ENCODE results near the gene IMMP2L. TPM values are rescaled to one million over a fixed set of nuclear protein-coding genes. Genes with fewer than 3 reads are reported as not detected.
A peak's percentile ranks its signal among the peaks of the same experiment; 100 is the strongest.
"Not testable (repeated sequence)": the region's sequence is repeated elsewhere in the genome, so short reads cannot be mapped to it uniquely, and the experiment has no call there.

IMMP2L gene
- total RNA-seq = 13.6 TPM
- long read RNA-seq, partial matches to known transcripts = 0 of 7 reads
- long read RNA-seq, other reads (novel, unspliced or antisense) = 7 of 7 reads

DNA sequence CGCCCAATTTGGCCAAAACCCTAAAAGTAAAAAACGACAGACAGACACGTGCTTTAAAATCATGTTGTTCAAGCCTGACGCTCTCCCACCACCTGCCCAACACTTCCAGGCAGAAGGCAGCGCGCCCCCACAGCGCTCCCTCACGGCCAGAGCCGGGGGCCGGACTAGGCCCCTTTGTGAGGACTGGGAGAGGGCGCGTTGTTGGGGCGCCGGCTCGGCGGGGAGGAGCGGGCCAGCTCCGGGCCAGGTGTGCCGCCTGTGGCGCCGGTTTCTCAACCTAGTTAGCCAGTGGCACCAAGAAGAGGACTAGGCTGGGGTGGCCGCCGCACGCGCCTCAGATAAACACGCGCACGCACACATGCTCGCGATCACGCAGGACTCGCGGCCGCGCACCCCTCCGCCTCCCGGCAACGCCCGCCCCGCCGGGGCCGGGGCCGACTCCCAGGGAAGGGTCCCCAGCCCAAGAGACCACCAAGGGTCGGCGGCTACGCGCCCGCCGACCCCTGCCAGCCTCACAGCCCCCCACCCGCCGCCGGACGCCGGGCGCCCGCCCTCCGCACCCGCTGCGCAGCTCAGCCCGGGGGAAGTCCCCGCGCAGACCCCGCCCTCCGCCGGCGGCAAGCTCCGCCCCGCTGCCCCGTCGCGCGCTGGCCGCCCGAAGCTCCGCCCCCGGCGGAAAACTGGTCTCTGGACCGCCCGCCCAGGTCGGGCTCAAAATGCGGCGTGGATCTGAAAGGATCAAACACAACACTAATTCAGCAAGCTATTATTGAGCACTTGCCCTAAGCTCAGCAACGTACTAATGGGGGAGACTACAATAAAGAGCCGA is at the start of gene IMMP2L:
IMMP2L (minus strand) TSS at position 589 of the 829 bp plus-strand sequence.
- ATAC-seq (ENCODE audit: poor library complexity) (peak; percentile 100), DNase-seq (peak; percentile 93)
- intact Hi-C loops (cut with DNase I) = no loop called here

DNA sequence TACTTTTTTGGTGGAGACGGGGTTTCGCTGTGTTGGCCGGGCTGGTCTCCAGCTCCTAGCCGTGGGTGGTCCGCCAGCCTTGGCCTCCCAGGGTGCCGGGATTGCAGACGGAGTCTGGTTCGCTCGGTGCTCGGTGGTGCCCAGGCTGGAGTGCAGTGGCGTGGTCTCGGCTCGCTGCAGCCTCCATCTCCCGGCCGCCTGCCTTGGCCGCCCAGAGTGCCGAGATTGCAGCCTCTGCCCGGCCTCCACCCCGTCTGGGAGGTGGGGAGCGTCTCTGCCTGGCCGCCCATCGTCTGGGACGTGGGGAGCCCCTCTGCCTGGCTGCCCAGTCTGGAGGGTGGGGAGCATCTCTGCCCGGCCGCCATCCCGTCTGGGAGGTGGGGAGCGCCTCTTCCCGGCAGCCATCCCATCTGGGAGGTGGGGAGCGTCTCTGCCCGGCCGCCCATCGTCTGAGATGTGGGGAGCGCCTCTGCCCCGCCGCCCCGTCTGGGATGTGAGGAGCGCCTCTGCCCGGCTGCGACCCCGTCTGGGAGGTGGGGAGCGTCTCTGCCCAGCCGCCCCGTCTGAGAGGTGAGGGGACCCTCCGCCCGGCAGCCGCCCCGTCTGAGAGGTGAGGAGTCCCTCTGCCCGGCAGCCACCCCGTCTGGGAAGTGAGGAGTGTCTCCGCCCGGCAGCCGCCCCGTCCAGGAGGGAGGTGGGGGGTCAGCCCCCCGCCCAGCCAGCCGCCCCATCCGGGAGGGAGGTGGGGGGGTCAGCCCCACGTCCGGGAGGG is 47.4 kb upstream of the IMMP2L start:
- DNase-seq; intact Hi-C loops (cut with DNase I); ATAC-seq (ENCODE audit: poor library complexity): not testable (repeated sequence)

DNA sequence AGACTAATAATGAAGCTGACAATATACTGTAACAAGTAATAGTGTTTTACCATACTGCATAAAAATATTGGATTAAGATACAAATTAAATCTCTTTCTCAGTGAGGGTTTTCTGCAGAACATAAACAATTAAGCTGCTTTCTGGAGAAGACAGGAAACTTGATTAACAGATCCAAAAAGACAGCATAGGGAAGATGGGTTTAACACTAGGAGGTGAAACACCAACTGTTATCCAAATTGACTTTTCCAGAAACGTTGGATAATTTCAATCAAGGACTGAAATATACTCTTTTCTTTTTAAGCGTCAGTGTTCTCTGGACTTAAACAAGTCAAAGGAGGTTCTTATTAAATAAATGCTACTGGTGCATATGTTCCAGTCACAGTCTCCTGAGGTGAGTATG is 45.3 kb upstream of the IMMP2L start:
- ATAC-seq (ENCODE audit: poor library complexity) = no peak
- DNase-seq = no peak
- intact Hi-C loops (cut with DNase I) = no loop called here

DNA sequence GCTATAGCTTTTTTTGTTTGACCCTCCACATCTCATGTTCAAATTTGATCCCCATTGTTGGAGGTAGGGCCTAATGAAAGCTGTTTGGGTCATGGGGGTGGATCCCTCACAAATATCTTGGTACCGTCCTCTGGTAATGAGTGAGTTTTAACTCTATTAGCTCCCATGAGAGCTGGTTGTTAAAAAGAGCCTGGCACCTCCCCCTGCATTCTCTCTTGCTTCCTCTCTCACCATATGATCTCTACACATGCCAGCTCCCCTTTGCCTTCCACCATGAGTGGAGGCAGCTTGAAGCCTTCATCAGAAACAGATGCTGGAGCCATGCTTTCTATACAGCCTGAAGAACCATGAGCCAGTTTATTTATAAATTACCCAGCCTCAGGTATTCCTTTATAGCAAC is 43.0 kb upstream of the IMMP2L start:
- intact Hi-C loops (cut with DNase I) = no loop called here
- ATAC-seq (ENCODE audit: poor library complexity) = no peak
- DNase-seq = no peak

DNA sequence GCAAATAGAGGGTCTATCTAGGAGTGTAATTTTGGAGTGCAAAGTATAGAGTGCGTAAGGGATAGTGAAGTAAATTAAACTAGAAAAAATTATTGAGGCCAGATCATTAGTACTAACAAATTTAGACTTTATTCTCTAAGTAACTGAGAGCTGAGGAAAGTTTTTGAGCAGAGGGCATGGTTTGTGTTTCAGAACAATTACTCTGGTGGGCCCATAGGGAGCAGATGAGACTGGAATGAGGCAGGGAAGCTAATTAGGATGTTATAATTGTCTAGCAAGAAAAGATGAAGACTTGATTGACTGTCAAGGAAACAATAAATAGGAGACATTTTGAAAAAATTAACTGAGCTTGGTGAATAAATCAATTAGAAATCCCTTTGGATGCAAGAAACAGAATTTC is 37.8 kb upstream of the IMMP2L start:
- intact Hi-C loops (cut with DNase I) = no loop called here
- no peak for ATAC-seq (ENCODE audit: poor library complexity)
- no peak for DNase-seq

DNA sequence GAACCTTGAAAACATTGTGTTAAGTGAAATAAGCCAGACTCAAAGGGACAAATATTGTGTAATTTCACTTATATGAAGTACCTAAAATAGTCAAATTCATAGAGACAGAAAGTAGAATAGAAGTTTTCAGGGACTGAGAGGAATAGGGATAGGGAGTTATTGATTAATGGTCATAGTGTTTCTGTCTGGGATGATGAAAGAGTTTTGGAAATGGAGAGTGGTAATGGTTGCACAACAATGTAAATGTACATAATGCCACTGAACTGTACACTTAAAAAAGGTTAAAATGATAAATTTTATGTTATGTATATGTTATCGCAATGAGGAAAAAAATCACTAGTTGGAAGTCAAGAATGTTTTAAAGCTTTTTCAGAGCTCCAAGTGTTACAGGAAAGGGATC is 33.5 kb upstream of the IMMP2L start:
- no peak for DNase-seq
- intact Hi-C loops (cut with DNase I) = no loop called here
- no peak for ATAC-seq (ENCODE audit: poor library complexity)

DNA sequence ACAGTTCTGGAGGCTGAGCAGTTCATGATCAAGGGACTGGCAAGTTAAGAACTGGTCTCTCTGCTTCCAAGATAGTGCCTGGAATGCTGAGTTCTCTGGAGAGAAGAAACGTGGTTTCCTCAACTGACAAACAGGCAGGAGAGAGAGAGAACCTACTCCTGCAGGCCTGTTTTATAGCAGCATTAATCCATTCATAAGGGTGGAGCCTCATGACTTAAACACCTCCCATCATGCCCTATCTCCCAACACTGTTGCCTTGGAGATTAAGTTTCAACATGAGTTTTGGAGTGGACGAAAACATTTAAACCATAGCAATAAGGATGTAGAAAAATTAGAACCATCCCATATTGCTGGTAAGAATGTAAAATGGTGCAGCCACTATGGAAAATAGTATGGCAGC is 32.3 kb upstream of the IMMP2L start:
- ATAC-seq (ENCODE audit: poor library complexity) = no peak
- no peak for DNase-seq
- intact Hi-C loops (cut with DNase I) = no loop called here

DNA sequence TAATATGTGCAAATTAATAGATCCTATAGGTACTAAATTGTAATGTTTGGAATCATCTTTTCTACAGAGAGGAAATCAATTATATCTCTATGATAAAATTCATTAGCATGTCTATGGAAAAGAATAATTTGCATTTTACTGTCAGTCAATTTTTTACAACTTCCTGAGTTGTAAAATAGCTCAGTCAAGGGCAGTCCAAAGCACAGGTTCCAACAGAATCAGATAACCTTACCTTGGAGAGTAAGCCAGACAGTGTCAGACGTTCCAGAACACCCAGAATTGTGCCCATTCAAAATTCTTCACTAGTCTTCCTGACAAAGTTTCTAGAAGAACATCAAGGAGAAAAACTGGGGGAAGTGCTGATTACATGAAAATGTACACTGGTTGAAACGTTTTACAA is 31.1 kb upstream of the IMMP2L start:
- intact Hi-C loops (cut with DNase I) = no loop called here
- ATAC-seq (ENCODE audit: poor library complexity) (no peak), DNase-seq (no peak)

DNA sequence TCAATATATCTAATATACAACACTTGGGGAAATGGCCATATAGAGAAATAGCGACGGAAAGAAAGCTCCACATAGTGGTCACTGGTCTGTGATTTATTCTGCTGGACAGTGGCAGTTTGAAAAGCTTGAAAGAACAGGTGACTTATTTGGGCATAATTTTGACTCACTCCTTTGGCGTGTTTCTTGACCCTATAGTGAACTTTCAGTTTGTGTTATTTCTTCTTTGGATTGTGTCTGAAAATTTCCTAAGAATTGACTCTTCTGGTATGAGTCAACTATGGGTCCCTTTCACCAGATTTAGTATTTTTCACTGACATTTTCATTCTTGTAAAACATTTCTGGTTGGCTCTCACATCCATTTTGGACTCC is 25.8 kb upstream of the IMMP2L start:
- intact Hi-C loops (cut with DNase I) = no loop called here
- no peak for ATAC-seq (ENCODE audit: poor library complexity)
- no peak for DNase-seq

DNA sequence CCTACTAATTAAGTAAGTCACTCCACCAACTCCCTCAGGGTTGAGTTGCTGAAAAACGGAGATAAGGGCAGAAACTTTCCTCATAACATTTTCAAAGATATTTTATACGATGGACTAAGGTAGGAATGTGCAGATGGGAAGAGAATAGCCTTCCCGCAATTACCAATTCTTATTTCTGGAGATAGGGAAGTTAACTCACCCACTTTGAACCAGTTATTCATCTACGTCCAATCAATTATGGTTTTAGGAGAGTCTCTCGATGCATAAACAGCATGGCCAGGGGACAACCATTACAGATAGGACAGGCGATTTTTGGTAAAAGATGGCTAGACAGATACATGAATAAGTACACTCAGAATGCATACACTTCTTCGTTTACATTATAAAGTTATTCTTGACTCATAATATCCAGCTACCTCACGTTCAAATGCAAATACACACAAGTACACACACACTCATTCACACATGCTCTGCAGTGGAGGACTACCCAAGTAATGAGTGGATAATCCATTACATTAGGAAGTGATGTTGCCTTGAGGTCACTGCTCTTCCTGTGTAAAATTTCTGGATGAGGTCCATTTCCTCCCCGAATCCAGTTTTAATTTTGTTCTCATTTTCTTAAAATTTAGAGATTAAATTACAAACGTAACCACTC is 25.2 kb upstream of the IMMP2L start:
- intact Hi-C loops (cut with DNase I) = no loop called here
- DNase-seq (no peak), ATAC-seq (ENCODE audit: poor library complexity) (no peak)

DNA sequence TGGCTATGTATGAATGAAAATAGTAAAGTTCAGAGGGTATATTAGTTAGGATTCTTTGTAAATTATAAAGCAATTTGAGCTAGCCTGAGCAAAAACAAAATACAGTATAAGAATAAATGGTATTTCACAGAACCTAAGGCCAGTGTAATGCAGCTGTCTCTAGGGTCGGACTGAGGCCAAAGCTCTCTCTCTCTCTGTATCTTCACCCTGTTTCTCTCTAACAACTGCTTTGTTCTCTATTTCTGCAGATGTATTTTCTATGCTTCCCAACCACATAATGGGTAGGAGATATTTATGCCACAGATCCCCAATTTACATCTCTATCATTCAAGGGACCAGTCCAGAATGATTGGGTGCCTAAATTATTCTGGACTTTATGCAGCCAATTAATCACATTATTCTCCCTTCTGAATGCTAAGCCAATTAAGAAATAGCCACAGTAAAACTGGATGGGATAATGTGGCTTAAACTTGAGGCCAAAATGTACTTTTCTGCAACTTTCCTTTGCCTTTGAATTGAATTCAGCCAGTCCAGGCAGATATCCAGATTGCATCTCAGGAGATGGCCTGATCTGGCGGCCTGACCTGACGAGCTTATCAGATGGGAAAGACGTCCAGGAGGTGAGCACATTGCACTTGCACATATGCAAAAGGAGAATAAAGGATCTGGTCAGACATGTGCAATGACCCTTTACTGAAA is 24.6 kb upstream of the IMMP2L start:
- ATAC-seq (ENCODE audit: poor library complexity) = no peak
- intact Hi-C loops (cut with DNase I) = no loop called here
- no peak for DNase-seq

DNA sequence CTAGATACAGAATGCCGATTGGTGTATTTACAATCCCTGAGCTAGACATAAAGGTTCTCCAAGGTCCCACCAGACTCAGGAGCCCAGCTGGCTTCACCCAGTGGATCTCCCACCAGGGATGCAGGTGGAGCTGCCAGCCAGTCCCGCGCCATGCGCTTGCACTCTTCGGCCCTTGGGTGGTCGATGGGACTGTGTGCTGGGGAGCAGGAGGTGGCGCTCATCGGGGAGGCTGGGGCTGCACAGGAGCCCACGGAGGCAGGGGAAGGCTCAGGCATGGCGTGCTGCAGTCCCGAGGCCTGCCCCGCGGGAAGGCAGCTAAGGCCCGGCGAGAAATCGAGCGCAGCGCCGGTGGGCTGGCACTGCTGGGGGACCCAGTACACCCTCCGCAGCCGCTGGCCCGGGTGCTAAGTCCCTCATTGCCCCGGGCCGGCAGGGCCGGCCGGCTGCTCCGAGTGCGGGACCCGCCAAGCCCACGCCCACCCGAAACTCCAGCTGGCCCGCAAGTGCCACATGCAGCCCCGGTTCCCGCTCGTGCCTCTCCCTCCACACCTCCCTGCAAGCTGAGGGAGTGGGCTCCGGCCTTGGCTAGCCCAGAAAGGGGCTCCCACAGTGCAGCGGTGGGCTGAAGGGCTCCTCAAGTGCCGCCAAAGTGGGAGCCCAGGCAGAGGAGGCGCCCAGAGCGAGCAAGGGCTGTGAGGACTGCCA is 19.6 kb upstream of the IMMP2L start:
- intact Hi-C loops (cut with DNase I); DNase-seq; ATAC-seq (ENCODE audit: poor library complexity): not testable (repeated sequence)

DNA sequence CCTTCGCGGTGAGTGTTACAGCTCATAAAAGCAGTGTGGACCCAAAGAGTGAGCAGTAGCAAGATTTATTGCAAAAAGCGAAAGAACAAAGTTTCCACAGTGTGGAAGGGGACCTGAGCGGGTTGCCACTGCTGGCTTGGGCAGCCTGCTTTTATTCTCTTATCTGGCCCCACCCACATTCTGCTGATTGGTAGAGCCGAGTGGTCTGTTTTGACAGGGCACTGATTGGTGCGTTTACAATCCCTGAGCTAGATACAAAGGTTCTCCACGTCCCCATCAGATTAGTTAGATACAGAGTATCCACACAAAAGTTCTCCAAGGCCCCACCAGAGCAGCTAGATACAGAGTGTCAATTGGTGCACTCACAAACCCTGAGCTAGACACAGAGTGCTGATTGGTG is 18.9 kb upstream of the IMMP2L start:
- ATAC-seq (ENCODE audit: poor library complexity); DNase-seq; intact Hi-C loops (cut with DNase I): not testable (repeated sequence)

DNA sequence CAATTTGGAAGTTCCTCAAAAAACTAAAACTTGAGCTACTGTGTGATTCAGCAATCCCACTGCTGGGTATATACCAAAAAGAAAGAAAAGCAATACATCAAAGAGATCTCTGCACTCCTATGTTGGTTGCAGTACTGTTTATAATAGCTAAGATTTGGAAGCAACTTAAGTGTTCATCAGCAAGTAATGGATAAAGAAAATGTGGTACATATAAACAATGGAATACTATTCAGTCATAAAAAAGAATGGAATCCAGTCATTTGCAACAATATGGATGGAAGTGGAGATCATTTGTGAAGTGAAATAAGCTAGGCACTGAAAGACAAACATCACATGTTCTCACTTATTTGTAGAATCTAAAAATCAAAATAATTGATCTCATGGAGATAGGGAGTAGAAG is 16.5 kb upstream of the IMMP2L start:
- no peak for ATAC-seq (ENCODE audit: poor library complexity)
- intact Hi-C loops (cut with DNase I) = no loop called here
- DNase-seq = no peak

DNA sequence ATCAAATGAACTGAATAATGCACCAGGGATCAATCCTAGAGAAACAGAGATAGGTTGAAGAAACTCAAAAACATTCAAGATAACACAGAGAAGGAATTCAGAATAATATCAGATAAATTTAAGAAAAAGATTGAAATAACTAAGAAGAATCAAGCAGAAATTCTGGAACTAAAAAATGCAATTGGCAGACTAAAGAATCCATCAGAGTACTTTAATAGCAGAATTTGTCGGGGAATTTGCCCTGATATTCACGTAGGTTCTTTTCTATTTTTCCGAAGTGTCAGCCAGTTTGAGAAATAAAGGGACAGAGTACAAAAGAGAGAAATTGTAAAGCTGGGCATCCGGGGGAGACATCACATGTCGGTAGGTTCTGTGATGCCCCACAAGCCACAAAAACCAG is 9.4 kb upstream of the IMMP2L start:
- intact Hi-C loops (cut with DNase I) = no loop called here
- DNase-seq = no peak
- ATAC-seq (ENCODE audit: poor library complexity) = no peak

DNA sequence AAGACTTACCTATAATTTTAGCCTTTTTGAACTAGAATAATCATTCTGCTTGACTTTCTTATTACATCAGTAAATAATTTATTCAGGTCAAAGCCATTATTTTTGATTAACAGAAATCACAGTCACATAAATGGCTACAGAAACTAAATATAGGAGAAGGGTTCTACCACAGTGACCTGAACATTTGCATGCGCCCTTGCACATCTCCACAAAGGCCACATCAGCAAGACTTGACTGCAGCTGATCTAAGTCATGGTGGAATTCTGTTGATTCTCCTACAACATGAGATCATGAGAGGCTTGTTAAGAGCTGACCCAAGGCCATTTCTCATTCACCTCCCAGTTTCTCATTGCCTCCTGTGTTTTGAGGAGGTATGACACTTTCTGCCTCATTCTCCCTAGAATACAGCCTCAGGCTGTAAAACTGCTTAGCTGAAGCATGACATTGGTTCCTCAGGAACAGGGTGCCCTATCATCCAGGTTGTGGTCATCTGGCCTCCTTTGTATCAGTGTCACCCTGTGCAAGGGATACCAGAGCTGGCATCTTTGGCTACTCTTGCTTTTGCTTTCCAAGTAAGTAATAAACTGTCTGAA is 6.7 kb upstream of the IMMP2L start:
- intact Hi-C loops (cut with DNase I) = no loop called here
- no peak for DNase-seq
- ATAC-seq (ENCODE audit: poor library complexity) = no peak

DNA sequence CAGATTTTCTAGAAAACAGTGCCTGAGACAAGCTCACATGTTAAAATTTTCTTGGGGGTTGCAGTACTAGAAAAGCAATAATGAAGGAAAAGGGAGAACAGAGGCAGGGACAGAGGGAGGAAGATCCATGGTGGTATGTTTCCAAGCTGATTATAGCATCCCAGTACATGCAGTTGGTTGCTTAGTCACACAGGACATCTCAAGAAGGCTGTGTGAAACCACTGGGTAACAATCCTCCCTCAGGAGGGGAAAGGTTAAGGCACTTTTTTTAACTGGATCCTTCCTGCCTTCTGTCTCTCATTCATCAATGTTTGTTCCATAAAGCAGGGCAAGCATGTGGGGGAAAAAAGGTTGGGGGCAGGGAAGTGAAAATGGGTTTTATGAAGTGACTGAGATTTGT is 6.1 kb upstream of the IMMP2L start:
- ATAC-seq (ENCODE audit: poor library complexity) (no peak), DNase-seq (no peak)
- intact Hi-C loops (cut with DNase I) = no loop called here

DNA sequence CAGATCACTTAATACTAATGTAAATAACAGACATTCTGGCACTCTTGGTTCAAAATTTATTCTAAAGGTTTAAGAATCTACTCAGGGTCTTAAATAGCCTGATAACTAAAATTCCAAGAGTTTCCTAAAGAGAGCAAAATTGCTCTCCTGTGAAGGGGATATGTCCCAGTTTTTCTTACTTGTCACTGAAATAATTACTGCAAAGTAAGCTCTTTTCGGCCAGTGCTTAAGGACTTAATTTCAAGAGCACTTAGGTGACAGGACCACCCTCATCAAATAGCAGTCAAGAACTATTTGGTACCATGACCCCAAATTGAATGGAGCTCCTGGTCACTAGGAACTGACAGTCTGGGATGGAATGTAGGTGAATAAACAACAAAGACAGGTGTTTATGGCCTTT is 1.8 kb upstream of the IMMP2L start:
- ATAC-seq (ENCODE audit: poor library complexity) = no peak
- intact Hi-C loops (cut with DNase I) = no loop called here
- no peak for DNase-seq
